ENCODE measurements around the gene CHRNB1. TPM values are rescaled to one million over a fixed set of nuclear protein-coding genes. Genes with fewer than 3 reads are reported as not detected.
A peak's percentile ranks its signal among the peaks of the same experiment; 100 is the strongest.

The CHRNB1 gene
- total RNA-seq, 3 donors from 2014 or later (not counting 1 experiment from before 2014, with no cell fraction given), result 9.8 to 10.4 (median 10.2) TPM

- DNase-seq, result peak in 1 of 2 donors; percentile 86
- peak overlapping the region; percentile 92 for H3K4me3 Mint-ChIP-seq
- peak overlapping the region; percentile 93 for H3K27ac ChIP-seq (ENCODE audit: low read length)
Observed at GRCh38 chr17:7404737-7405349, 40.0 kb upstream of the CHRNB1 start.

GRCh38 chr17:7405350-7406234 lies 39.3 kb upstream of the CHRNB1 start:
- no peak overlapping the region for H3K27ac ChIP-seq (ENCODE audit: low read length)
- ATAC-seq (no peak), DNase-seq (no peak)
- Mint-ChIP-seq H3K36me3 (no peaks in the 10 kb centered on the region), H3K4me3 (peak overlapping the region; percentile 90), H3K27ac (peak overlapping the region; percentile 1 to 96), H3K9me3 (no peaks in the 10 kb centered on the region), H3K4me1 (peaks cover 8 to 31% of the 10 kb centered on the region in 2 donors), H3K27me3 (ENCODE audit: low read depth in 2 of 2) (peaks cover 6 to 20% of the 10 kb centered on the region in 2 donors)
- no peak for TF ChIP-seq CTCF (IDR thresholded peaks at IDR 0.05)
- H3K27me3 ChIP-seq (ENCODE audit: control insufficient read depth, insufficient read depth, low read length), result peaks cover 3% of the 10 kb centered on the region
- peak overlapping the region; percentile 69 for H3K4me3 ChIP-seq (ENCODE audit: low read length)
- H3K9me3 ChIP-seq (ENCODE audit: control insufficient read depth, insufficient read depth, low read length), result no peaks in the 10 kb centered on the region
- H3K4me1 ChIP-seq (ENCODE audit: control insufficient read depth, insufficient read depth, low read length), result peaks cover 28% of the 10 kb centered on the region
- H3K36me3 ChIP-seq (ENCODE audit: control insufficient read depth, insufficient read depth, low read length), result no peaks in the 10 kb centered on the region
- WGBS (ENCODE audit: insufficient coverage), result 27% methylated on average over 34 of the region's 38 CpGs
- intact Hi-C loops (cut with micrococcal nuclease), result no loop called here

More at GRCh38 chr17:7404737-7405349, 40.0 kb upstream of the CHRNB1 start:
- H3K27me3 Mint-ChIP-seq (ENCODE audit: low read depth in 2 of 2), result peaks cover 6 to 18% of the 10 kb centered on the region in 2 donors
- H3K36me3 Mint-ChIP-seq, result no peaks in the 10 kb centered on the region
- under 1% methylated on average over 65 of the region's 65 CpGs for WGBS (ENCODE audit: insufficient coverage)
- intact Hi-C loops (cut with micrococcal nuclease), result loop anchor here (1.0 kb wide), 2 partner anchors 11 to 30 kb away; partner anchors contain the start of genes PLSCR3 and TMEM102
- H3K9me3 Mint-ChIP-seq, result no peaks in the 10 kb centered on the region
- Histone ChIP-seq H3K36me3 (ENCODE audit: control insufficient read depth, insufficient read depth, low read length) (no peaks in the 10 kb centered on the region), H3K27me3 (ENCODE audit: control insufficient read depth, insufficient read depth, low read length) (peaks cover 3% of the 10 kb centered on the region), H3K4me1 (ENCODE audit: control insufficient read depth, insufficient read depth, low read length) (peaks cover 28% of the 10 kb centered on the region), H3K9me3 (ENCODE audit: control insufficient read depth, insufficient read depth, low read length) (no peaks in the 10 kb centered on the region), H3K4me3 (ENCODE audit: low read length) (peak overlapping the region; percentile 69)
- H3K27ac Mint-ChIP-seq, result peak overlapping the region; percentile 90 to 96
- peak; percentile 52 to 64 (median 53) for ATAC-seq
- no peak for TF ChIP-seq CTCF (IDR thresholded peaks at IDR 0.05)
- H3K4me1 Mint-ChIP-seq, result peaks cover 8 to 31% of the 10 kb centered on the region in 2 donors

GRCh38 chr17:7406235-7406825 lies 38.5 kb upstream of the CHRNB1 start:
- Mint-ChIP-seq H3K9me3 (no peaks in the 10 kb centered on the region), H3K4me1 (peaks cover 8 to 31% of the 10 kb centered on the region in 2 donors), H3K4me3 (peak overlapping the region; percentile 74), H3K27me3 (ENCODE audit: low read depth in 2 of 2) (peaks cover 6 to 20% of the 10 kb centered on the region in 2 donors), H3K36me3 (no peaks in the 10 kb centered on the region), H3K27ac (peak overlapping the region in 1 of 2 donors; percentile 1)
- DNase-seq, result peak in 1 of 2 donors; percentile 33
- no peaks in the 10 kb centered on the region for H3K36me3 ChIP-seq (ENCODE audit: control insufficient read depth, insufficient read depth, low read length)
- no peak overlapping the region for H3K27ac ChIP-seq (ENCODE audit: low read length)
- intact Hi-C loops (cut with micrococcal nuclease), result no loop called here
- no peak overlapping the region for H3K4me3 ChIP-seq (ENCODE audit: low read length)
- H3K9me3 ChIP-seq (ENCODE audit: control insufficient read depth, insufficient read depth, low read length), result no peaks in the 10 kb centered on the region
- H3K4me1 ChIP-seq (ENCODE audit: control insufficient read depth, insufficient read depth, low read length), result peaks cover 28% of the 10 kb centered on the region
- WGBS (ENCODE audit: insufficient coverage), result 86% methylated on average over 12 of the region's 12 CpGs
- peaks cover 3% of the 10 kb centered on the region for H3K27me3 ChIP-seq (ENCODE audit: control insufficient read depth, insufficient read depth, low read length)
- TF ChIP-seq CTCF (IDR thresholded peaks at IDR 0.05), result no peak
- ATAC-seq, result no peak

Measured in natural killer cell (primary cell).